ENCODE measurements around the gene PLEKHA7. TPM values are rescaled to one million over a fixed set of nuclear protein-coding genes. Genes with fewer than 3 reads are reported as not detected.

The PLEKHA7 gene
- total and polyA plus RNA-seq, 8 donors, result 12.8 to 82.3 (median 46.6) TPM

- Histone ChIP-seq H3K27me3 (no peaks in the 10 kb centered on the region), H3K4me1 (peaks cover 25 to 86% (median 75%) of the 10 kb centered on the region in 4 donors), H3K27ac (peak overlapping the region; percentile 51 to 91 (median 85)), H3K4me3 (no peak overlapping the region), H3K36me3 (no peaks in the 10 kb centered on the region), H3K9me3 (no peaks in the 10 kb centered on the region)
- peak in 1 of 2 donors; percentile 40 for DNase-seq
- TF ChIP-seq EP300 (IDR thresholded peaks at IDR 0.05), result no peak
- TF ChIP-seq CTCF (IDR thresholded peaks at IDR 0.05), result no peak
- TF ChIP-seq POLR2A (IDR thresholded peaks at IDR 0.05), result no peak
- TF ChIP-seq POLR2AphosphoS5 (IDR thresholded peaks at IDR 0.05), result no peak
- WGBS, 5 donors, result 48 to 69% (median 59%) methylated on average over 8 of the region's 8 CpGs
- intact Hi-C loops (cut with DNase I; ENCODE audit: low total_unique reads), result no loop called here
Measured at GRCh38 chr11:16979703-16980622, 34.3 kb downstream of the PLEKHA7 start.

- DNase-seq, result no peak
- H3K4me3 ChIP-seq, result no peak overlapping the region
- WGBS, 5 donors, result 30 to 55% (median 35%) methylated on average over 2 of the region's 2 CpGs
- peak overlapping the region in 4 of 5 donors; percentile 23 to 60 (median 46) for H3K27ac ChIP-seq
- H3K27me3 ChIP-seq, result no peaks in the 10 kb centered on the region
- TF ChIP-seq EP300 (IDR thresholded peaks at IDR 0.05), result no peak
- TF ChIP-seq POLR2A (IDR thresholded peaks at IDR 0.05), result no peak
- no peak for TF ChIP-seq CTCF (IDR thresholded peaks at IDR 0.05)
- TF ChIP-seq POLR2AphosphoS5 (IDR thresholded peaks at IDR 0.05), result no peak
- peaks cover 23 to 74% (median 63%) of the 10 kb centered on the region in 4 donors for H3K4me1 ChIP-seq
- H3K9me3 ChIP-seq, result no peaks in the 10 kb centered on the region
- intact Hi-C loops (cut with DNase I; ENCODE audit: low total_unique reads), result no loop called here
- H3K36me3 ChIP-seq, result no peaks in the 10 kb centered on the region
Measured at GRCh38 chr11:16977994-16978315, 36.3 kb downstream of the PLEKHA7 start.

- TF ChIP-seq POLR2A (IDR thresholded peaks at IDR 0.05) (no peak), POLR2AphosphoS5 (IDR thresholded peaks at IDR 0.05) (no peak), CTCF (IDR thresholded peaks at IDR 0.05) (no peak), EP300 (IDR thresholded peaks at IDR 0.05) (no peak)
- intact Hi-C loops (cut with DNase I; ENCODE audit: low total_unique reads), result no loop called here
- 54 to 67% (median 58%) methylated on average over 6 to 7 of the region's 7 CpGs for WGBS, 5 donors
- no peaks in the 10 kb centered on the region for H3K27me3 ChIP-seq
- H3K4me3 ChIP-seq, result no peak overlapping the region
- peaks cover 23 to 69% (median 59%) of the 10 kb centered on the region in 4 donors for H3K4me1 ChIP-seq
- peak overlapping the region in 4 of 5 donors; percentile 34 to 60 (median 50) for H3K27ac ChIP-seq
- no peaks in the 10 kb centered on the region for H3K9me3 ChIP-seq
- DNase-seq, result peak; percentile 46 to 65
- no peaks in the 10 kb centered on the region for H3K36me3 ChIP-seq
Measured at GRCh38 chr11:16977136-16977993, 36.8 kb downstream of the PLEKHA7 start.

GRCh38 chr11:16976379-16976778 lies 37.8 kb downstream of the PLEKHA7 start:
- peaks cover 23 to 69% (median 53%) of the 10 kb centered on the region in 4 donors for H3K4me1 ChIP-seq
- TF ChIP-seq CTCF (IDR thresholded peaks at IDR 0.05) (no peak), EP300 (IDR thresholded peaks at IDR 0.05) (no peak)
- 44 to 74% (median 63%) methylated on average over 5 of the region's 5 CpGs for WGBS, 5 donors

More at GRCh38 chr11:16976379-16976778, 37.8 kb downstream of the PLEKHA7 start:
- no peak overlapping the region for H3K4me3 ChIP-seq
- intact Hi-C loops (cut with DNase I; ENCODE audit: low total_unique reads), result no loop called here
- no peak for DNase-seq
- H3K27me3 ChIP-seq, result no peaks in the 10 kb centered on the region
- H3K36me3 ChIP-seq, result no peaks in the 10 kb centered on the region
- H3K27ac ChIP-seq, result peak overlapping the region in 2 of 5 donors; percentile 34 to 60
- no peaks in the 10 kb centered on the region for H3K9me3 ChIP-seq
